Gastrocnemius medialis (tissue), 4 donors: ENCODE data around the gene BRSK1.

Source experiments
- CTCF ChIP-seq, 5 experiments: fragments of 450-650 bp in 3 of 5; fragments of 200-600 bp in 2 of 5; sonication (generic) in 2 of 5; IDR thresholded peaks in 4 of 5; conservative IDR thresholded peaks in 1 of 5; 1 replicate in 4 of 5; 2 replicates in 1 of 5; pipeline ENCODE4 v1.5.1; 2016 to 2019; ENCODE audit warnings: antibody characterized with exemption in 5 of 5, mild to moderate bottlenecking in 3 of 5, moderate library complexity in 3 of 5
- POLR2A ChIP-seq, 2 donors: fragments of 450-650 bp; IDR thresholded peaks; one replicate each; pipeline ENCODE4 v1.6.1; 2017; ENCODE audit warnings: antibody characterized with exemption in 2 of 2, mild to moderate bottlenecking in 2 of 2, moderate library complexity in 2 of 2

GRCh38 chr19:55322204-55322885 lies 38.5 kb downstream of the BRSK1 start:
- TF ChIP-seq CTCF (IDR thresholded peaks at IDR 0.05 in 4 of 5, conservative IDR thresholded peaks at IDR 0.05 in 1 of 5), result no peak
- TF ChIP-seq POLR2A (IDR thresholded peaks at IDR 0.05), result no peak
